ENCODE data around the gene CTNNBL1.

- TF ChIP-seq POLR2A (IDR thresholded peaks at IDR 0.05; ENCODE audit: low read depth, low read length) = no peak
- TF ChIP-seq POLR2AphosphoS5 (IDR thresholded peaks at IDR 0.05; ENCODE audit: low read depth, low read length) = no peak
Observed at GRCh38 chr20:37697314-37697713, 3.5 kb downstream of the CTNNBL1 start.

Measured in GM12892 (cell line).